HG03520 (cell line): Measurements from ENCODE around the gene CHN2.

Experiments
- ATAC-seq: cut with Tn5 transposase; IDR thresholded peaks from one replicate; pipeline ENCODE4 v1.9.1; 2021; ENCODE audit warnings: mild to moderate bottlenecking, moderate library complexity; ENCODE audit not compliant: unreplicated experiment

The CHN2 gene

GRCh38 chr7:29457141-29457561 lies 262.6 kb downstream of the CHN2 start:
- no peak for ATAC-seq

- no peak for ATAC-seq
Observed at GRCh38 chr7:29457565-29458011, 263.0 kb downstream of the CHN2 start.

GRCh38 chr7:29458933-29459332 lies 264.4 kb downstream of the CHN2 start:
- ATAC-seq: no peak

GRCh38 chr7:29459589-29459988 lies 265.0 kb downstream of the CHN2 start:
- no peak for ATAC-seq

GRCh38 chr7:29461996-29462395 lies 267.4 kb downstream of the CHN2 start:
- no peak for ATAC-seq

- no peak for ATAC-seq
Observed at GRCh38 chr7:29463504-29464158, 269.1 kb downstream of the CHN2 start.

GRCh38 chr7:29464753-29465152 lies 270.2 kb downstream of the CHN2 start:
- no peak for ATAC-seq

GRCh38 chr7:29467193-29467926 lies 272.8 kb downstream of the CHN2 start:
- ATAC-seq: no peak

GRCh38 chr7:29468196-29468595 lies 273.6 kb downstream of the CHN2 start:
- no peak for ATAC-seq

- ATAC-seq: no peak
Observed at GRCh38 chr7:29469281-29469680, 274.7 kb downstream of the CHN2 start.

GRCh38 chr7:29469976-29470557 lies 275.5 kb downstream of the CHN2 start:
- no peak for ATAC-seq

GRCh38 chr7:29471444-29472138 lies 277.0 kb downstream of the CHN2 start:
- no peak for ATAC-seq

GRCh38 chr7:29476916-29477315 lies 282.3 kb downstream of the CHN2 start:
- no peak for ATAC-seq

GRCh38 chr7:29478226-29478625 lies 283.7 kb downstream of the CHN2 start:
- ATAC-seq: no peak

GRCh38 chr7:29478687-29479240 lies 284.2 kb downstream of the CHN2 start:
- no peak for ATAC-seq

GRCh38 chr7:29479301-29480200 lies 285.0 kb downstream of the CHN2 start:
- ATAC-seq: no peak

GRCh38 chr7:29480451-29480850 lies 285.9 kb downstream of the CHN2 start:
- ATAC-seq: no peak

- ATAC-seq: no peak
Observed at GRCh38 chr7:29480934-29481651, 286.5 kb downstream of the CHN2 start.

GRCh38 chr7:29482056-29482455 lies 287.5 kb downstream of the CHN2 start:
- ATAC-seq: no peak
